Type B pancreatic cell (in vitro differentiated cells): ENCODE results near the gene PTH2R. TPM values are rescaled to one million over a fixed set of nuclear protein-coding genes. Genes with fewer than 3 reads are reported as not detected.
"Not testable (repeated sequence)": the region's sequence is repeated elsewhere in the genome, so short reads cannot be mapped to it uniquely, and the experiment has no call there.

Source experiments
- DNase-seq: peaks from one replicate; pipeline ENCODE4 v3.0.0; 2021; ENCODE audit warnings: mixed read lengths; ENCODE audit not compliant: unreplicated experiment; ENCODE audit errors: extremely low spot score
- H3K27ac Mint-ChIP-seq: 2 replicates; pipeline ENCODE4 v1.8.0; 2021; ENCODE audit warnings: mild to moderate bottlenecking, mixed read lengths
- H3K27me3 Mint-ChIP-seq: 2 replicates; pipeline ENCODE4 v1.8.0; 2021; ENCODE audit warnings: mixed read lengths
- H3K36me3 Mint-ChIP-seq: 2 replicates; pipeline ENCODE4 v1.8.0; 2021; ENCODE audit warnings: mixed read lengths
- H3K4me1 Mint-ChIP-seq: one replicate; pipeline ENCODE4 v1.8.0; 2021; ENCODE audit warnings: mixed read lengths; ENCODE audit not compliant: unreplicated experiment
- H3K4me3 Mint-ChIP-seq: 2 replicates; pipeline ENCODE4 v1.8.0; 2021; ENCODE audit warnings: mild to moderate bottlenecking, mixed read lengths
- H3K9me3 Mint-ChIP-seq: 2 replicates; pipeline ENCODE4 v1.8.0; 2021; ENCODE audit warnings: mixed read lengths
- total RNA-seq: library from RNA; stranded (reverse); gene quantifications from 2 replicates; pipeline ENCODE4 v1.2.1, GENCODE V29; 2021; ENCODE audit warnings: low replicate concordance
- TF ChIP-seq, protein P1 (sequence below): fragments of 200-600 bp; sonication (generic); conservative IDR thresholded peaks from 2 replicates; pipeline ENCODE4 v1.5.0; 2021; ENCODE audit warnings: antibody characterized with exemption, mild to moderate bottlenecking

PTH2R gene
- total RNA-seq, 1 donor from 2014 or later = 0.87 TPM

DNA sequence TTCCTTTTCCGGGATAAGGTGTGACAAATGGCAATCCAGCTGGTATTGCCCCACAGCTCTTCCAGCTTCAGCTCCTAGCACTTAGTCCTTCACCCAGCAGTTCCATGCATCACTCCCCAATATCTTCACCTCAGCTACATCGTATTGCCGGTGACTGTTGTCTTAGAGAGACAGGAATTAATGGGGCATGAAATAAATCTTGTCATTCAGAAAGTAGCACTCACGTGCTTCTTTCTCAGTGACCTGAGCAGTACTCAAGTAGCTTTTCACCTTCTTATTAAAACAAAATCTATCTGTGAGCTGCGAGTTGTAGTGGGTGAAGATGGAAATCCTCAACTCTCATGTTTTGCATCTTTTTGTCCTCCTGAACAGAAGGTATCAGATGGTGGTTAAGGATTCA, 72.8 kb downstream of the PTH2R start:
- TF ChIP-seq, protein P1, sequence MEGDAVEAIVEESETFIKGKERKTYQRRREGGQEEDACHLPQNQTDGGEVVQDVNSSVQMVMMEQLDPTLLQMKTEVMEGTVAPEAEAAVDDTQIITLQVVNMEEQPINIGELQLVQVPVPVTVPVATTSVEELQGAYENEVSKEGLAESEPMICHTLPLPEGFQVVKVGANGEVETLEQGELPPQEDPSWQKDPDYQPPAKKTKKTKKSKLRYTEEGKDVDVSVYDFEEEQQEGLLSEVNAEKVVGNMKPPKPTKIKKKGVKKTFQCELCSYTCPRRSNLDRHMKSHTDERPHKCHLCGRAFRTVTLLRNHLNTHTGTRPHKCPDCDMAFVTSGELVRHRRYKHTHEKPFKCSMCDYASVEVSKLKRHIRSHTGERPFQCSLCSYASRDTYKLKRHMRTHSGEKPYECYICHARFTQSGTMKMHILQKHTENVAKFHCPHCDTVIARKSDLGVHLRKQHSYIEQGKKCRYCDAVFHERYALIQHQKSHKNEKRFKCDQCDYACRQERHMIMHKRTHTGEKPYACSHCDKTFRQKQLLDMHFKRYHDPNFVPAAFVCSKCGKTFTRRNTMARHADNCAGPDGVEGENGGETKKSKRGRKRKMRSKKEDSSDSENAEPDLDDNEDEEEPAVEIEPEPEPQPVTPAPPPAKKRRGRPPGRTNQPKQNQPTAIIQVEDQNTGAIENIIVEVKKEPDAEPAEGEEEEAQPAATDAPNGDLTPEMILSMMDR = no peak
- no peaks in the 10 kb centered on the region for H3K27me3 Mint-ChIP-seq
- no peak overlapping the region for H3K4me3 Mint-ChIP-seq
- no peaks in the 10 kb centered on the region for H3K36me3 Mint-ChIP-seq
- DNase-seq = no peak
- peaks cover 11% of the 10 kb centered on the region for H3K9me3 Mint-ChIP-seq
- H3K27ac Mint-ChIP-seq = no peak overlapping the region
- no peaks in the 10 kb centered on the region for H3K4me1 Mint-ChIP-seq

DNA sequence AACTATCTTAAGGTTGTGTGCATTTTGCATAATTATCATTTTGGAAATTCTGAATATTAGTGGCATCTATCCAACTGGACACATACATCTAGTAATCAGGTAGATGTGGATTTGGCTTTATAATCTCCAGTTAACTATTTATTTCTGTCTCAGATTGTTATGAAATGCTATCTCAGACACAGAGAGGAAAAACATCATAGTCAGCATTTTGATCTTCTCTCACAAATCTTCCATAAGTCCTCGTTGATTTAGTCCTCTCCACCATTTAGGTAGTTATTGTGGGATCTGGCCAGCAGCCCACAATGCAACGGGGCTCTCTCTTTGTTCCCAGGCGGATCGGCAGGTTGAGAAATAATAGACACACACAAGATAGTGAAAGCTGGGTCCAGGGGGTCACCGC, 75.4 kb downstream of the PTH2R start:
- Mint-ChIP-seq H3K27ac (peak overlapping the region; percentile 48), H3K4me3 (peak overlapping the region; percentile 44), H3K9me3 (peaks cover 15% of the 10 kb centered on the region)
- H3K36me3 Mint-ChIP-seq, DNase-seq, H3K4me1 Mint-ChIP-seq, H3K27me3 Mint-ChIP-seq: not testable (repeated sequence)

DNA sequence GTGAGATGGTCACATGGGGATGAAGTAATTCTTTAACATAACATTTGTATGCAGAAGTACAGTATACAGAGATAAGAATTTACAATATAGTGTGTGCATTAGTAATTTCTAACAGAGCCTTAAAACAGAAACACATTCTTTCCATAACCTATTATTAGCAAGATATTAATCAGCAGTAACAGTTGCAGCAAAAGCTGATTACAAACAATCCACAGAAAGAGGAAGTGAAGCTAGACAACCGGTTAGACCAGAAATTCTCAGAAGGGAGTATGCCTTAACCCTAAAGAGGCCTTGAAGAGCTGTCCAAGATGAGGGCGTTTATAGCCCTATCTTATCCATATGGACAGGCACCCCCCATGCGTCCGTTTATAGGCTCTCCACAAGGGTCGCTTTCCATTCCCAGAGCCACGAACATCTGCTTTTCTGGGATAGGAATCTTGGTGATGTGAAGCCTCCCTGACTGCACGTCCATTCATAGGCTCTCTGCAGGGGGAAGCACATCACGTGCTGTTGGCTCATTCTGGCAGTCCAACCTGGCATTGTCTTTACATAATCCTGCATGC, 75.9 kb downstream of the PTH2R start:
- Mint-ChIP-seq H3K27ac (peak overlapping the region; percentile 48), H3K4me3 (peak overlapping the region; percentile 44), H3K9me3 (peaks cover 19% of the 10 kb centered on the region)
- not testable (repeated sequence) for DNase-seq, H3K27me3 Mint-ChIP-seq, H3K36me3 Mint-ChIP-seq, H3K4me1 Mint-ChIP-seq

DNA sequence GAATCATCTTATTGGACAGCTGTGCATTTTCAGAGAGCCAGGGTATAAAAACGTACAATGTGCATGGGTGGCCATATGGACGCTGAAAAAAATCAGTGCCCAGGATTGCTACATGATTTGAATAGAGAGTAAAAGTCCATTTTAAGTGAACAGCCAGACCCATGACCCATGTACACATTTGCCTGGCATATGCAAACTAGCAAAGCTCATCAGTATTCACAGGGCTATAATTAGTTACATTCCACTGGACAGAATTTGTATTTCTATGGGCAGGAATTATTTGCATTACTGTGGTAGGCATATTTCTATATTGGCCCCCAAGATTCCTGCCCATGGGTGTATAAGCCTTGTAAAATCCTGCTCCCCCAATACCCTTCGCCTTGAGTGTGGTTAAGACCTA, 78.8 kb downstream of the PTH2R start:
- TF ChIP-seq, protein P1 = no peak
- Mint-ChIP-seq H3K9me3 (peaks cover 19% of the 10 kb centered on the region), H3K36me3 (no peaks in the 10 kb centered on the region), H3K27me3 (no peaks in the 10 kb centered on the region), H3K4me3 (no peak overlapping the region), H3K27ac (no peak overlapping the region), H3K4me1 (peaks cover 13% of the 10 kb centered on the region)
- DNase-seq = no peak

DNA sequence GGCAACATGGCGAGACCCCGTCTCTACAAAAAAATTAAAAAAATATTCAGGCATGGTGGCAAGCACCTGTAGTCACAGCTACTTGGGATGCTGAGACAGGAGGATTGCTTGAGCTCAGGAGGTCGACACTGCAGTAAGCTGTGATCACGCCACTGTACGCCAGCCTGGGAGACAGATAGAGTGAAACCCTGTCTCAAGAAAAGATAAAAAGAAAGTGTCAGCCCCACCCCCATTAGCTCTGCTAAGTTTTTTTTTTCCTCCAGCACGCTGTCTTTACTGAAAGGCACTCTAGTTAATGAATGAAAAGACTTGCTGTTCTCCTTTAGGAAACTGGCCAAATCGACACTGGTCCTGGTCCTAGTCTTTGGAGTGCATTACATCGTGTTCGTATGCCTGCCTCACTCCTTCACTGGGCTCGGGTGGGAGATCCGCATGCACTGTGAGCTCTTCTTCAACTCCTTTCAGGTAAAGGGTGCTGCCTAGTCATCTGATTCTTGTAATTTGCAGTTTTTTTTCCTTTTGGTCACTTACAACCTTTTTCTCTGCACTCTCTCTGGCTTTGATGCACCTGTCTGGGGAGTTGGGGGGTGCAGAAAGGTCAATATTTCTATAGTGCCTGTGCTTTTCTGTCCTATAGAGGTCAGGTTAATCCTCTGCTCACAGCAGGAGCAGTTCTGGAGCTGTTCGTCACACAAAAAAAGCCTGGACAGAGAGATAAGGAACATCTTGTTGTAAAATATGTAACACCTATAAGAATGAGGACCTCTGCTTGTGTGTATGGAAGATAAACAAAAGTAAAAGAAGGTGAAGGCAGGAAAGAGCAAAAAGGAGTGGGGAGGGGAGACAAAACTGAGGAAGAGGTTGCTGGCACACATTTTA, 82.3 kb downstream of the PTH2R start:
- Mint-ChIP-seq H3K9me3 (peaks cover 8% of the 10 kb centered on the region), H3K27me3 (peaks cover 5% of the 10 kb centered on the region), H3K27ac (no peak overlapping the region), H3K4me3 (no peak overlapping the region), H3K36me3 (no peaks in the 10 kb centered on the region), H3K4me1 (peaks cover 17% of the 10 kb centered on the region)
- DNase-seq = no peak
- TF ChIP-seq, protein P1 = no peak

DNA sequence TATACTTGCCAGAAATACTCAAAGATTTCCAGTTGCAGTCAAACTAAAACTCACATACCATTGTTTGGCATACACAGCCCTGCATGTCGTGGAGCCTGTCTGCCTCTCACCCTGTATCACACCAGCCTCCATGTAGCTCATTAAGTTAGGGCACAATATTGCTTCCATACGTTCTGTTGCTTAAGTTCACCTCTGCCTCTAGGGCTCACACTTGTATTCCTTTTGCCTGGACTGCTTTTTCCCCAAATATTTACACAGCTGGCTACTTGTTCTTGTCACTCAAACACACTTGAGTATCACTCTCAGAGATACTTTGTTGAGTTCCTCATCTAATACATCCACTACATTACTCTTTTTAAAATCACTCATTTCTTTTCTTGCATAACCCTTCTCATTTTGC, 83.1 kb downstream of the PTH2R start:
- H3K9me3 Mint-ChIP-seq = peaks cover 8% of the 10 kb centered on the region
- TF ChIP-seq, protein P1 = no peak
- H3K4me1 Mint-ChIP-seq = peaks cover 17% of the 10 kb centered on the region
- no peaks in the 10 kb centered on the region for H3K36me3 Mint-ChIP-seq
- H3K4me3 Mint-ChIP-seq = no peak overlapping the region
- H3K27ac Mint-ChIP-seq = no peak overlapping the region
- DNase-seq = no peak
- peaks cover 5% of the 10 kb centered on the region for H3K27me3 Mint-ChIP-seq
